MM.1S (cell line): ENCODE results near the gene POMT2.

Experiments
- DNase-seq: peaks from one replicate; pipeline ENCODE4 v3.0.0-alpha.2; 2015
- H2AFZ ChIP-seq: fragments of 300-600 bp; sonication (generic); 2 replicates; pipeline ENCODE4 v1.6.0; 2016; ENCODE audit warnings: antibody characterized with exemption, low read length
- H3F3A ChIP-seq: fragments of 300-600 bp; sonication (generic); 2 replicates; pipeline ENCODE4 v1.6.1; 2016; ENCODE audit warnings: mild to moderate bottlenecking, antibody characterized with exemption, low read length, moderate library complexity, mixed read lengths; ENCODE audit not compliant: insufficient read depth
- H3K27ac ChIP-seq: fragments of 300-600 bp; sonication (generic); 2 replicates; pipeline ENCODE4 v1.5.1; 2016; ENCODE audit warnings: mild to moderate bottlenecking, low read length
- H3K27me3 ChIP-seq: fragments of 300-600 bp; sonication (generic); replicated peaks from 2 replicates; pipeline ENCODE4 v1.6.0; 2016; ENCODE audit warnings: low read length; ENCODE audit not compliant: insufficient read depth
- H3K36me3 ChIP-seq: fragments of 300-600 bp; sonication (generic); replicated peaks from 2 replicates; pipeline ENCODE4 v1.6.1; 2016; ENCODE audit warnings: mild to moderate bottlenecking, low read length, mixed read lengths; ENCODE audit not compliant: insufficient read depth
- H3K4me1 ChIP-seq: fragments of 300-600 bp; sonication (generic); 2 replicates; pipeline ENCODE4 v1.6.1; 2016; ENCODE audit warnings: low read length, mixed read lengths
- H3K4me2 ChIP-seq: fragments of 300-600 bp; sonication (generic); 2 replicates; pipeline ENCODE4 v1.6.0; 2016; ENCODE audit warnings: low read depth, low read length
- H3K4me3 ChIP-seq: fragments of 300-600 bp; sonication (generic); 2 replicates; pipeline ENCODE4 v1.5.1; 2016; ENCODE audit warnings: low read length, mixed read lengths
- H3K79me2 ChIP-seq: fragments of 300-600 bp; sonication (generic); 2 replicates; pipeline ENCODE4 v1.6.1; 2016; ENCODE audit warnings: mixed run types, low read length, mixed read lengths
- H3K9ac ChIP-seq: fragments of 300-600 bp; sonication (generic); 2 replicates; pipeline ENCODE4 v1.6.1; 2016; ENCODE audit warnings: low read length, mixed read lengths
- H3K9me2 ChIP-seq: fragments of 300-600 bp; sonication (generic); replicated peaks from 2 replicates; pipeline ENCODE4 v1.6.1; 2016; ENCODE audit warnings: mild to moderate bottlenecking, low read length, mixed read lengths; ENCODE audit not compliant: insufficient read depth
- H3K9me3 ChIP-seq: fragments of 300-600 bp; sonication (generic); replicated peaks from 2 replicates; pipeline ENCODE4 v1.6.1; 2016; ENCODE audit warnings: mild to moderate bottlenecking, low read length, mixed read lengths; ENCODE audit not compliant: insufficient read depth
- H4K20me1 ChIP-seq: fragments of 300-600 bp; sonication (generic); 2 replicates; pipeline ENCODE4 v1.6.1; 2016; ENCODE audit warnings: mild to moderate bottlenecking, low read length, moderate library complexity, mixed read lengths; ENCODE audit not compliant: insufficient read depth
- EZH2 ChIP-seq: fragments of 300-600 bp; sonication (generic); optimal IDR thresholded peaks from 2 replicates; pipeline ENCODE3; 2017; ENCODE audit warnings: low read depth, mild to moderate bottlenecking, antibody characterized with exemption, low read length, mixed read lengths
- EZH2phosphoT487 ChIP-seq: fragments of 300-600 bp; sonication (generic); IDR thresholded peaks from 2 replicates; pipeline ENCODE4 v1.6.1; 2018; ENCODE audit warnings: antibody characterized with exemption, low read length
- TF ChIP-seq, protein P1 (sequence below): fragments of 300-600 bp; sonication (generic); IDR thresholded peaks from 2 replicates; pipeline ENCODE4 v1.5.1; 2016; ENCODE audit warnings: antibody characterized with exemption, low read length, mixed read lengths

Gene POMT2

GRCh38 chr14:77316872-77317301, 3.8 kb downstream of the POMT2 start:
- Histone ChIP-seq H3K79me2 (peaks cover 7% of the 10 kb centered on the region), H2AFZ (no peak overlapping the region), H3K4me1 (peaks cover 5% of the 10 kb centered on the region; the same call in 1 of the 2 replicates), H3K9ac (no peak overlapping the region), H3K9me2 (no peaks in the 10 kb centered on the region), H3K4me3 (no peak overlapping the region), H3F3A (no peaks in the 10 kb centered on the region), H4K20me1 (no peaks in the 10 kb centered on the region), H3K36me3 (no peaks in the 10 kb centered on the region), H3K27me3 (no peaks in the 10 kb centered on the region), H3K27ac (no peak overlapping the region), H3K4me2 (no peak overlapping the region), H3K9me3 (no peaks in the 10 kb centered on the region)
- no peak for TF ChIP-seq EZH2phosphoT487
- no peak for TF ChIP-seq EZH2
- DNase-seq = no peak

DNA sequence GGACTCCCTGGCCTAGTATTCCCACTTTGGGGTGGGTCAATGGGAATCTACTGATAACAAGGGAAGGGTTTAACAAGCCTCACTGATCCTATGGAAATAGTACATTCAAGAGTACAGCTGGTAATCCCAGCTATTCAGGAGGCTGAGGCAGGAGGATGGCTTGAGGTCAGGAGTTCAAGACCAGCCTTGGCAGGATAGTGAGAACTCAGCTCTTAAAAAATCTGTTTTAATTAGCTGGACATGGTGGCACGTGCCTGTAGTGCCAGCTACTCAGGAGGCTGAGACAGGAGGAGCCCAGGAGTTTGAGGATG, 4.5 kb downstream of the POMT2 start:
- TF ChIP-seq EZH2phosphoT487 (no peak), EZH2 (no peak)
- peaks cover 7% of the 10 kb centered on the region for H3K79me2 ChIP-seq
- H4K20me1 ChIP-seq = no peaks in the 10 kb centered on the region
- H3K27me3 ChIP-seq = no peaks in the 10 kb centered on the region
- H3K4me1 ChIP-seq = peaks cover 5% of the 10 kb centered on the region; the same call in 1 of the 2 replicates
- H3K9ac ChIP-seq = no peak overlapping the region
- no peak overlapping the region for H2AFZ ChIP-seq
- no peaks in the 10 kb centered on the region for H3F3A ChIP-seq
- no peak for DNase-seq
- H3K4me3 ChIP-seq = no peak overlapping the region
- no peak overlapping the region for H3K27ac ChIP-seq
- H3K9me3 ChIP-seq = no peaks in the 10 kb centered on the region
- H3K36me3 ChIP-seq = no peaks in the 10 kb centered on the region
- H3K4me2 ChIP-seq = no peak overlapping the region
- no peaks in the 10 kb centered on the region for H3K9me2 ChIP-seq

DNA sequence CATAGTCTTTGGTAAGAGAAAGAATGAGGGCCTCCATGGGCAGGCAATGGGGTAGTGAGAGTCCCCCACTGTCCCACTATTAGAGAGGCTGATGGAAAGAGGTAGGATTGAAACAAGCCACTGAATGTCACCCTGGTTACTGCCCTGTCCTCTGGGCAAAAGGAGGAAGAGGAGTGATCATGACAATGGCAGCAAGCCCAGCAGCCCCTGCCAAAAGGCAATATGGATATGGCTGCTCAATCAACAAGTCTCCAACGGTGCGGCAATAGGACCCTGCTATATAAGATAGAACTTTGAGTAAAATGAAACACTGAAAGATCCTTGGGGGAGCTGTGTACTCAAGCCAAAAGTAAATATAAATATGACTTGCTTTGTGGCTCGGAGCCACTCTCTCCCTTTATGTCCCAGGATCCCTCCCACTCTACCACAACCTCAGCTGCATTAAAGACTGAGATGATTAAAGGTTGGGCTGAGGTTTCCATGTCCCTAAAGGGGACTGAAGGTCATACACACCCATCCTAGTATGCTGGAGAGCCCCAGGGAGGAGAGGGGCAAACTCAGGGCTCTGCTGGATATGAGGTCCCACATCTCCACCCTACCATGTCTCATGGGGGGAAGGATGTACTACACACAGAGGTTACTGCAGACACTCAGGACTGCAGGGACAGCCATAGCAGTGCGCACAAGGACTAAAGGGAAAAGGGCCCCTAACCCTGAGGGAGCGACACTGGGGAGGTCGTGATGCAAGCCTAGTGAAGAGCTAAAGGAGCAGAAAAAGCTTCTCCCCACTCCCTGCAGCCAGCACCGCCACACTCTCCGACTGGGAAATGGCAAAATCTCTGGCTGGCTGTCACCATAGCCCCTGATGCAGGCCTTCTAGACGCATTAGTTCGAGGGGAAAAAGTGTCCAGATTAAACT, 5.9 kb downstream of the POMT2 start:
- no peaks in the 10 kb centered on the region for H3K27me3 ChIP-seq
- no peaks in the 10 kb centered on the region for H3K9me3 ChIP-seq
- H3K9me2 ChIP-seq = no peaks in the 10 kb centered on the region
- TF ChIP-seq EZH2 = no peak
- no peaks in the 10 kb centered on the region for H3K36me3 ChIP-seq
- H3K4me1 ChIP-seq = peaks cover 5% of the 10 kb centered on the region; the same call in 1 of the 2 replicates
- H2AFZ ChIP-seq = no peak overlapping the region
- no peaks in the 10 kb centered on the region for H4K20me1 ChIP-seq
- no peak overlapping the region for H3K9ac ChIP-seq
- no peak overlapping the region for H3K27ac ChIP-seq
- no peaks in the 10 kb centered on the region for H3F3A ChIP-seq
- DNase-seq = no peak
- no peak overlapping the region for H3K4me3 ChIP-seq
- H3K4me2 ChIP-seq = no peak overlapping the region
- peaks cover 7% of the 10 kb centered on the region for H3K79me2 ChIP-seq

DNA sequence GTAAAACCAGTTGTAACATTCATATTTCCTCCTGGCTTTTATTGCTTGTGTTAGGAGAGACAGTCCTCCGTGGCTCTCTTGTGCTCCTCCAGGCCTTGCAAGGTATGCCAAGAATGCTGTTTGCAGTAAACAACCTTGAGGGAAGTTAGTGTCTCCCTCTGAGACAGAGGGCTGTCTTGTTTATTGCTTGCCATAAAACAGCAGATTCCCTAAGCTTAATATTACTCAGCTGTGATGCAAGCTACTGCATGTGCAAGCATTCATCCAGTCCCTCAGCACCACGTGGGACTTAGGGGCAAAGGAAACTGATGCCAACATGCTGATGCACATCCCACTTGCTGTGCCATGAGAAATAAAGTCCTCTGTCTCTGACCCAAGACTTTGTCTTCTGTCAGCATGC, 6.6 kb downstream of the POMT2 start:
- TF ChIP-seq EZH2 (no peak), EZH2phosphoT487 (no peak)
- TF ChIP-seq, protein P1, sequence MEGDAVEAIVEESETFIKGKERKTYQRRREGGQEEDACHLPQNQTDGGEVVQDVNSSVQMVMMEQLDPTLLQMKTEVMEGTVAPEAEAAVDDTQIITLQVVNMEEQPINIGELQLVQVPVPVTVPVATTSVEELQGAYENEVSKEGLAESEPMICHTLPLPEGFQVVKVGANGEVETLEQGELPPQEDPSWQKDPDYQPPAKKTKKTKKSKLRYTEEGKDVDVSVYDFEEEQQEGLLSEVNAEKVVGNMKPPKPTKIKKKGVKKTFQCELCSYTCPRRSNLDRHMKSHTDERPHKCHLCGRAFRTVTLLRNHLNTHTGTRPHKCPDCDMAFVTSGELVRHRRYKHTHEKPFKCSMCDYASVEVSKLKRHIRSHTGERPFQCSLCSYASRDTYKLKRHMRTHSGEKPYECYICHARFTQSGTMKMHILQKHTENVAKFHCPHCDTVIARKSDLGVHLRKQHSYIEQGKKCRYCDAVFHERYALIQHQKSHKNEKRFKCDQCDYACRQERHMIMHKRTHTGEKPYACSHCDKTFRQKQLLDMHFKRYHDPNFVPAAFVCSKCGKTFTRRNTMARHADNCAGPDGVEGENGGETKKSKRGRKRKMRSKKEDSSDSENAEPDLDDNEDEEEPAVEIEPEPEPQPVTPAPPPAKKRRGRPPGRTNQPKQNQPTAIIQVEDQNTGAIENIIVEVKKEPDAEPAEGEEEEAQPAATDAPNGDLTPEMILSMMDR = no peak
- no peak overlapping the region for H3K4me3 ChIP-seq
- no peaks in the 10 kb centered on the region for H3K36me3 ChIP-seq
- no peaks in the 10 kb centered on the region for H3K27me3 ChIP-seq
- H4K20me1 ChIP-seq = no peaks in the 10 kb centered on the region
- H2AFZ ChIP-seq = no peak overlapping the region
- H3K79me2 ChIP-seq = peaks cover 1% of the 10 kb centered on the region; the same call in 1 of the 2 replicates
- peaks cover 5% of the 10 kb centered on the region; the same call in 1 of the 2 replicates for H3K4me1 ChIP-seq
- no peak overlapping the region for H3K27ac ChIP-seq
- H3K9me2 ChIP-seq = no peaks in the 10 kb centered on the region
- no peak overlapping the region for H3K9ac ChIP-seq
- no peak overlapping the region for H3K4me2 ChIP-seq
- DNase-seq = no peak
- no peaks in the 10 kb centered on the region for H3K9me3 ChIP-seq
- no peaks in the 10 kb centered on the region for H3F3A ChIP-seq
